H1 (cell line): Measurements from ENCODE around the gene GABRG3. TPM values are rescaled to one million over a fixed set of nuclear protein-coding genes. Genes with fewer than 3 reads are reported as not detected.

Source experiments
- BACH1 ChIP-seq: IDR thresholded peaks from 2 replicates; pipeline ENCODE4 v1.6.1; 2012; ENCODE audit warnings: low read length, improper control_type of control experiment
- BRCA1 ChIP-seq: IDR thresholded peaks from 2 replicates; pipeline ENCODE4 v1.6.1; 2012; ENCODE audit warnings: low read depth, low read length, improper control_type of control experiment
- CTCF ChIP-seq, 3 experiments: IDR thresholded peaks; 1 replicate in 2 of 3; 2 replicates in 1 of 3; pipeline versions ENCODE4 v1.5.1 to v1.6.1; 2011; ENCODE audit warnings: low read length in 3 of 3, mild to moderate bottlenecking in 3 of 3, inconsistent platforms in 2 of 3, low read depth in 1 of 3, moderate library complexity in 1 of 3; ENCODE audit not compliant: insufficient read depth in 1 of 3; ENCODE audit errors: control extremely low read depth in 1 of 3
- MAX ChIP-seq: IDR thresholded peaks from 2 replicates; pipeline ENCODE4 v1.6.1; 2012; ENCODE audit warnings: inconsistent platforms
- POLR2A ChIP-seq, 2 experiments: IDR thresholded peaks; 1 replicate in 1 of 2; 2 replicates in 1 of 2; pipeline ENCODE4 v1.6.1; 2011; ENCODE audit warnings: low read depth in 2 of 2, low read length in 2 of 2, mild to moderate bottlenecking in 2 of 2; ENCODE audit errors: control extremely low read depth in 1 of 2
- RBBP5 ChIP-seq: IDR thresholded peaks from 2 replicates; pipeline ENCODE4 v1.7.1; 2012; ENCODE audit warnings: low read depth, mild to moderate bottlenecking, inconsistent platforms, low read length, moderate library complexity, borderline replicate concordance
- RXRA ChIP-seq: IDR thresholded peaks from 2 replicates; pipeline ENCODE4 v1.6.1; 2011; ENCODE audit warnings: low read depth, mild to moderate bottlenecking, low read length, moderate library complexity; ENCODE audit not compliant: insufficient read depth
- SIX5 ChIP-seq: IDR thresholded peaks from 2 replicates; pipeline ENCODE4 v1.6.1; 2011; ENCODE audit warnings: mild to moderate bottlenecking, low read depth, low read length
- polyA plus RNA-seq, 7 experiments: library from polyadenylated mRNA; depleted of rRNA in 3 of 7; stranded (reverse) in 5 of 7; unstranded in 2 of 7; fragments of >200 nt in 5 of 7; fragments of 200-250 nt in 2 of 7; gene quantifications; 1 replicate in 5 of 7; 2 replicates in 1 of 7; 4 replicates in 1 of 7; pipeline versions ENCODE4 v1.2.1 to v1.2.3, GENCODE V29; 2011 to 2013; ENCODE audit warnings: missing spikeins in 2 of 7, mixed read lengths in 2 of 7
- total RNA-seq: library from RNA; stranded (reverse); fragmentation: NEBNext Ultra II Directional; extraction: Animal tissue kit (Norgen Biotek cat#: 25700); gene quantifications from 2 replicates; pipeline ENCODE4 v1.2.1, GENCODE V29; 2021

GABRG3 gene
- total and polyA plus RNA-seq, 2 of the 8 experiments (the other 6 are each of a cell fraction or from before 2014, with no cell fraction given) = 0.17 to 0.80 TPM

- TF ChIP-seq BACH1 (no peak), SIX5 (no peak), RBBP5 (no peak), RXRA (no peak), BRCA1 (no peak), CTCF (IDR thresholded peaks at IDR 0.05; ENCODE audit: control extremely low read depth in 1 of 3, insufficient read depth in 1 of 3, low read depth in 1 of 3, low read length in 3 of 3) (no peak), MAX (no peak), POLR2A (IDR thresholded peaks at IDR 0.05; ENCODE audit: control extremely low read depth in 1 of 2, low read depth in 2 of 2, low read length in 2 of 2) (no peak)
Measured at GRCh38 chr15:27573805-27574485, 603.0 kb downstream of the GABRG3 start (continued).
